ENCODE data around the gene CTDSP2.

Gene CTDSP2

GRCh38 chr12:57869298-57869926 lies 22.9 kb upstream of the CTDSP2 start:
- no peak for DNase-seq (ENCODE audit: low read depth)
- no peak overlapping the region for H3K4me3 ChIP-seq (ENCODE audit: control insufficient read depth, low read depth, low read length)
- no peak for TF ChIP-seq CTCF (conservative IDR thresholded peaks at IDR 0.05; ENCODE audit: control insufficient read depth, insufficient read depth, low read depth, low read length)

- no peak overlapping the region for H3K4me3 ChIP-seq (ENCODE audit: control insufficient read depth, low read depth, low read length)
Observed at GRCh38 chr12:57868851-57869268, 22.3 kb upstream of the CTDSP2 start.

GRCh38 chr12:57868221-57868620 lies 21.7 kb upstream of the CTDSP2 start:
- TF ChIP-seq CTCF (conservative IDR thresholded peaks at IDR 0.05; ENCODE audit: control insufficient read depth, insufficient read depth, low read depth, low read length): no peak
- no peak overlapping the region for H3K4me3 ChIP-seq (ENCODE audit: control insufficient read depth, low read depth, low read length)
- no peak for DNase-seq (ENCODE audit: low read depth)

More at GRCh38 chr12:57868851-57869268, 22.3 kb upstream of the CTDSP2 start:
- DNase-seq (ENCODE audit: low read depth): no peak
- no peak for TF ChIP-seq CTCF (conservative IDR thresholded peaks at IDR 0.05; ENCODE audit: control insufficient read depth, insufficient read depth, low read depth, low read length)

- DNase-seq (ENCODE audit: low read depth): no peak
- no peak overlapping the region for H3K4me3 ChIP-seq (ENCODE audit: control insufficient read depth, low read depth, low read length)
- no peak for TF ChIP-seq CTCF (conservative IDR thresholded peaks at IDR 0.05; ENCODE audit: control insufficient read depth, insufficient read depth, low read depth, low read length)
Observed at GRCh38 chr12:57866308-57867019, 19.9 kb upstream of the CTDSP2 start.

GRCh38 chr12:57865084-57865751 lies 18.7 kb upstream of the CTDSP2 start:
- DNase-seq (ENCODE audit: low read depth): peak; percentile 79
- H3K4me3 ChIP-seq (ENCODE audit: control insufficient read depth, low read depth, low read length): peak overlapping the region; percentile 49
- TF ChIP-seq CTCF (conservative IDR thresholded peaks at IDR 0.05; ENCODE audit: control insufficient read depth, insufficient read depth, low read depth, low read length): no peak

GRCh38 chr12:57864442-57865083 lies 18.0 kb upstream of the CTDSP2 start:
- no peak for DNase-seq (ENCODE audit: low read depth)
- peak overlapping the region; percentile 49 for H3K4me3 ChIP-seq (ENCODE audit: control insufficient read depth, low read depth, low read length)
- no peak for TF ChIP-seq CTCF (conservative IDR thresholded peaks at IDR 0.05; ENCODE audit: control insufficient read depth, insufficient read depth, low read depth, low read length)
